DOHH2 (cell line): ENCODE data around the gene GPR78.

Experiments
- H3F3A ChIP-seq: fragments of 200-600 bp; sonication (generic), shearing (Covaris generic); 2 replicates; pipeline ENCODE4 v1.6.0; 2016; ENCODE audit warnings: antibody characterized with exemption, mild to moderate bottlenecking; ENCODE audit not compliant: control insufficient read depth, insufficient read depth
- H3K27ac ChIP-seq: fragments of 200-600 bp; sonication (generic); 2 replicates; pipeline ENCODE4 v1.5.1; 2014; ENCODE audit warnings: low read depth, mild to moderate bottlenecking, low read length, moderate library complexity
- H3K27me3 ChIP-seq: fragments of 200-600 bp; sonication (generic); 2 replicates; pipeline ENCODE4 v1.6.1; 2014; ENCODE audit warnings: mild to moderate bottlenecking, low read length, mixed read lengths; ENCODE audit not compliant: control insufficient read depth
- H3K36me3 ChIP-seq: fragments of 200-600 bp; sonication (generic); 2 replicates; pipeline ENCODE4 v1.6.1; 2014; ENCODE audit warnings: mild to moderate bottlenecking, low read length, moderate library complexity, mixed read lengths; ENCODE audit not compliant: control insufficient read depth
- H3K4me1 ChIP-seq: fragments of 200-600 bp; sonication (generic); 2 replicates; pipeline ENCODE4 v1.6.1; 2014; ENCODE audit warnings: mild to moderate bottlenecking, low read length, mixed read lengths; ENCODE audit not compliant: control insufficient read depth
- H3K4me2 ChIP-seq: fragments of 200-600 bp; sonication (generic); 2 replicates; pipeline ENCODE4 v1.6.0; 2014; ENCODE audit warnings: mild to moderate bottlenecking, low read length, moderate library complexity
- H3K4me3 ChIP-seq: fragments of 200-600 bp; sonication (generic); 2 replicates; pipeline ENCODE4 v1.5.1; 2014; ENCODE audit warnings: mild to moderate bottlenecking, low read length, mixed read lengths
- H3K79me2 ChIP-seq: fragments of 200-600 bp; sonication (generic); 2 replicates; pipeline ENCODE4 v1.6.1; 2014; ENCODE audit warnings: mild to moderate bottlenecking, low read length, mixed read lengths; ENCODE audit not compliant: control insufficient read depth
- H3K9me2 ChIP-seq: fragments of 200-600 bp; sonication (generic); replicated peaks from 2 replicates; pipeline ENCODE4 v1.6.1; 2014; ENCODE audit warnings: mild to moderate bottlenecking, low read length, mixed read lengths; ENCODE audit not compliant: control insufficient read depth
- H3K9me3 ChIP-seq: fragments of 200-600 bp; sonication (generic); 2 replicates; pipeline ENCODE4 v1.6.1; 2014; ENCODE audit warnings: antibody characterized with exemption, low read length, mixed read lengths; ENCODE audit not compliant: control insufficient read depth, insufficient read depth
- H4K20me1 ChIP-seq: fragments of 200-600 bp; sonication (generic); 2 replicates; pipeline ENCODE4 v1.6.0; 2014; ENCODE audit warnings: low read depth, mild to moderate bottlenecking, antibody characterized with exemption, low read length, moderate library complexity; ENCODE audit not compliant: control insufficient read depth, insufficient read depth
- CTCF ChIP-seq: fragments of 200-600 bp; sonication (generic); IDR thresholded peaks from one replicate; pipeline ENCODE4 v1.5.1; 2014; ENCODE audit warnings: antibody characterized with exemption, mild to moderate bottlenecking, low read depth, low read length; ENCODE audit not compliant: poor library complexity, severe bottlenecking
- EZH2phosphoT487 ChIP-seq: fragments of 200-600 bp; sonication (generic); IDR thresholded peaks from 2 replicates; pipeline ENCODE4 v1.6.1; 2017; ENCODE audit warnings: borderline replicate concordance, mild to moderate bottlenecking, antibody characterized with exemption, low read length, moderate library complexity, mixed read lengths

Gene GPR78

GRCh38 chr4:8580321-8581093 is at the start of gene GPR78:
Gene GPR78, plus strand, starts transcription at chr4:8580392. Its CDS starts 591 bp downstream, at chr4:8580983.
- Histone ChIP-seq H3K79me2 (no peaks in the 10 kb centered on the region), H3K4me1 (no peaks in the 10 kb centered on the region), H3K36me3 (no peaks in the 10 kb centered on the region), H3K27me3 (no peaks in the 10 kb centered on the region), H3K9me2 (no peaks in the 10 kb centered on the region), H3K4me3 (no peak within 1 kb of the TSS), H3F3A (no peaks in the 10 kb centered on the region), H4K20me1 (no peaks in the 10 kb centered on the region), H3K4me2 (no peak within 1 kb of the TSS), H3K9me3 (no peaks in the 10 kb centered on the region), H3K27ac (no peak within 1 kb of the TSS)
- no peak for TF ChIP-seq CTCF
- TF ChIP-seq EZH2phosphoT487 = no peak

GRCh38 chr4:8532245-8532781 is 47.9 kb upstream of the GPR78 start:
- Histone ChIP-seq H3K27me3 (0 out of 2 replicates have a peak, but pooled peaks cover 3% of the 10 kb centered on the region), H3K9me3 (peaks cover 4% of the 10 kb centered on the region; the same call in 1 of the 2 replicates), H3K4me2 (no peak overlapping the region), H4K20me1 (no peaks in the 10 kb centered on the region), H3K9me2 (no peaks in the 10 kb centered on the region), H3K27ac (no peak overlapping the region), H3K4me3 (no peak overlapping the region), H3K4me1 (no peaks in the 10 kb centered on the region), H3K36me3 (no peaks in the 10 kb centered on the region), H3F3A (no peaks in the 10 kb centered on the region), H3K79me2 (no peaks in the 10 kb centered on the region)
- TF ChIP-seq EZH2phosphoT487 (no peak), CTCF (no peak)

- no peaks in the 10 kb centered on the region for H3K9me2 ChIP-seq
- TF ChIP-seq CTCF (no peak), EZH2phosphoT487 (no peak)
- no peak overlapping the region for H3K4me3 ChIP-seq
- no peaks in the 10 kb centered on the region for H4K20me1 ChIP-seq
- H3K27me3 ChIP-seq = 0 out of 2 replicates have a peak, but pooled peaks cover 3% of the 10 kb centered on the region
- no peaks in the 10 kb centered on the region for H3K4me1 ChIP-seq
- H3K79me2 ChIP-seq = no peaks in the 10 kb centered on the region
- peaks cover 4% of the 10 kb centered on the region; the same call in 1 of the 2 replicates for H3K9me3 ChIP-seq
- H3K36me3 ChIP-seq = no peaks in the 10 kb centered on the region
- H3K27ac ChIP-seq = no peak overlapping the region
- no peaks in the 10 kb centered on the region for H3F3A ChIP-seq
- no peak overlapping the region for H3K4me2 ChIP-seq
Measured at GRCh38 chr4:8533274-8533865, 46.8 kb upstream of the GPR78 start.
